ENCODE results near the gene C10orf53. TPM values are rescaled to one million over a fixed set of nuclear protein-coding genes. Genes with fewer than 3 reads are reported as not detected.
"Not testable (repeated sequence)": the region's sequence is repeated elsewhere in the genome, so short reads cannot be mapped to it uniquely, and the experiment has no call there.

The C10orf53 gene
- total RNA-seq, 1 donor from 2014 or later: not detected

DNA sequence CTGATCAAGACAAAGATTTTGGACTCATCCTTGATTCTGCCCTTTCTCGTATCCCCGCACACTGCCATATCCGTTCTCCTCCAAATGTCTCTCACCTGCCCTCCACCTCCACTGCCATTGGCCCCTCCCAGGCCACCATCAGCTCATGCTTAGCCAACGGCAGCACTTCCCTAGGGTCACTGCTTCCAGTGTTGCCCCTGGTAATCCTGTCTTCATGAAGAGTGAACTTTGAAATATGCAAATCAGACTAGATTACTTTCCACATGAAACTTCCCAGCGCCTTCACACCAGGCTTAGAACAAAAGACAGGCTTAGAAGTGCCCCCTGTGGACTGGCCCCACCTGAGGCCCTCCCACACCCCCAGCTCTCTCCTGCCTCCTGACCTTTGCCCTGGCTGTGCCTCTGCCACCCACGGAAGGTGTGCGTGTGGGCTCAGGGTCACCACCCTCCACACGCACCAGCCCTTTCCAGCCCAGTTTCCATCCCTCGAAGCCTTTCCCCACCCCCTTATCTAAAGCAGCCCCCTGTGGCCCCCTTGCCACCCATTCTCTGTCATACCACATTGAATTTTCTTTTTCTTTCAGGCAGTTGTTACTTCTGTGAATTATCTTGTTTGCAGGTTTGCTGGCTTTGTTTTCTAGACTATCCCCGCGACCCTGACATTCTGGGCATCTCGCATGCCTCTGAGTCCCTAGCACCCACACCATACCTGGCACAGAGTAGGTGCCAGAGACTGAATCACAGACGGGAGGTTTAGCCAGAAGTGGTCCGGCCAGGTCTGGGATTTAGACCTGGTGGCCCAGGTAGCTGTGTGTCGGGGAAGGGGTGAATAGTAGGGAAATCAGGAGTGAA, 26.8 kb upstream of the C10orf53 start:
- ATAC-seq: no peak

DNA sequence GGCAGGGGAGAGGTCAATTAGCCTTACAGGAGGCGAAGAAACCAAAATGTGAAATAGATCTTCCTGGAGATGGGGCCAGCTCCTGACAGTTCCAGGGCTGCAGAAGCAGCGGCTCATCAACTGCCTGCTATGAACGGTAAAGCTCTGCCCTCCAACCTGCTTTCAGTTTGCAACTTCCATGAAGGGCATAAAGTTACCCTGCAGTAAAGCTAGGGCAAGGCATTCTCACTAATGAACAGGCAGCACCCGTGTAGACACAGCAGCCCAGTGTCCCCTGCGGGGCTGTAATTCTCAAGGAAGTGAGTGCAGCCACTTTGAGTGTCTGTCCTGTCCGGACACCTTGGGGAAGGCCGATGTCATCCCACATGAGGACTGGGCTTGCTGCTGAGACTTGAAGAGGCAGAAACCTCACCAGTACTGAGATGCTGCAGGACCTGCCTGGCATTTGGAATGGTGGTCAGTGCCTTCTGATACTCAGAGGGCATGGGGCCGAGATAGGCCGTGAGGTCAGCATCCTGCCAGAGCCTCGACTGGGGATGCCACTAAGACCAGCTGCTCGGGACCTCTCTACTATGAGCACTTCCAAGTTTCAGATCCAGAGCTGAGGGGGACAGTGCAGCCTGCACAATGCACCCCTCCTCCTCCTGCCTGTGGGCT, 26.1 kb upstream of the C10orf53 start:
- ATAC-seq: no peak

DNA sequence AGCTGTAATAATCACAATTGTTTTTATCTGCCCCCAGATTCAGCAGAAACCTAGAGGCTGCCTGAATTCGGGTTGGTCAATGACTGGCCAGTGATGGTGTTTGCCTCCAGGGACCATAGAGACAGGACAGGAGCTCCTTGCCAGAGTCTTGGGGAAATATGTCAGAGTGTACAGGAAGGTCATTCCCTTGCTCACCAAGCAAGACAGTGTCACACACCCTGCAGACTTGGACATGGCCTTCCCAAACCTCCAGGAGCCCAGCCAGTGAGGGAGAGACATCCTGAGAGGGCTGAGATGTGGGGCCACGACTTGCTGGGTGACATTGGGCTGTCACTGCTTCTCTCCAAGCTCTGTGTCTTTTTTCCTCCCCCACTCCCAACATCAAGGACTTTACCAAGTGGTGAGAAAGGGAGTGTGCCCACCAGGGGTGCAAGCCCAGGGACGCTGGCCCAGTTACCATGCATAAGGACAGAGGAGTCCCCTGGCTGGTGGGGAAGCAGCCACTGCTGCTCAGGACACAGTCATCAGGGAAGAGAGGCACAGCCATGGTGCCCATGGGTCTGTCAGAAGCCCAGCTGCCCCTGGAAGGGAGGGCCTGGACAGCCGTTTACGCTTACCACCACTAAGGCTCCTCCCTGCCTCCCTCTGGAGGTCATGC, 25.3 kb upstream of the C10orf53 start:
- no peak for ATAC-seq

DNA sequence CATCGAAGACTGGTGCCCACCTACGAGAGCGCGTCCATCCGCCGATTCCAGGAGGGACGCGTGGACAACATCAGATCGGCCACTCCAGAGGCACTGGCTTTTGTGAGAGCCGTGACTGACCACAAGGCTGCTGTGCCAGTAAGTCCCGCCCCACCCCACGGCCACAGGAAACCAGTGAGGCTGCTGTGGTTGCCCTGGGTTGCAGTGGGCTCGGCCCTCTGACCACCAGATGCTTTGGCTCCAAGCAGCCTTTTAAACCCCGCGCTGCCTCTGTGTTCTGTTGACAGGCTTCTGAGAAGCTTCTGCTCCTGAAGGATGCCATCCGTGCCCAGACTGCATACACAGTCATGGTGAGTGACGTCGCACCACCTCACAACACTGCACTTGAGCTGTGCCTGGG, 24.4 kb upstream of the C10orf53 start:
- ATAC-seq: no peak

DNA sequence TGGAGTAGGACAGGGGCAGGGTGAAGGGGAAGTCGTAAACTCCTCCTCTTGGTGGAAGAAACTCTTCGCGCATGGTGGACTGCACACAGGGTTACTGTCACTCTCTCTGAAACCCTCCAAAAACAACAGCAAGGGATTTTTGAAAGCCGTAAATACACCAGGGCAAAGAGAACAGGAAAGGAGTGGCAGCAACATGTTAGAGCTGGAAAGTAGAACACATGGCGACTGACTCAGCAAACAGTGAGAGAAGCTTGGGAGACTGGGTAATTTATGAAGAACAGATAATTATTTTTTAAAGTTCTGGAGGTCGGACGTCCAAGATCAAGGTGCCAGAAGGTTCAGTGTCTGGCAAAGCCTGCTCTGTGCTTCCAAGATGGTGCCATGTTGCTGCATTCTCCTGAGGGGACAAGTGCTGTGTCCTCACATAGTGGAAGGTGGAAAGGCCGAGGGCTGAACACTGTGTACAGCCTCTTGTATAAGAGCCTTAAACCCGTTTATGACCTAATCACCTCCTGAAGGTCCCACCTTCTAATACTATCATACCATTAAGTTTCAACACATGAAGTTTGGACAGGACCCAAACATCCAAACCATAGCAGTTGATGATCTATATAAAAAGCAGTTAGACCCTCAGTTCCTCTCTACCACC, 22.5 kb upstream of the C10orf53 start:
- peak; percentile 56 for ATAC-seq

DNA sequence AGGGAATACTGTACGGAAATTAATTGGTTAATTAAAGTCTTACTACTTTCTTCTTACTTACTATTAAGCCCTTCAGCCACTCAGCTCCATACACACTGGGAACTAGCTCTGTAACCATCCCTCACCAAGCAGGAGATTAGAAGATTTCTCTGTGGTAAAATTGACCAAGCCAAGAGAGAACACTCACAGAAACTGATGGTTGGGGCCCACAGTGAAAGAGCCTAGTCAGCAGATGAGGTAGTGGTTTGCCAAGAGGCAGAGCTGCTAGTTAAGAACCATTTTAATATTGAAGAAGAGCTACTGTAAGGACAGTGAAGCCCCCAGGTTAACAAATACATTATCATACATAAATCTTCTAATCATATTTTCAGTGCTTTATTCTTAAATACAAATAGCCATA, 21.8 kb upstream of the C10orf53 start:
- no peak for ATAC-seq

DNA sequence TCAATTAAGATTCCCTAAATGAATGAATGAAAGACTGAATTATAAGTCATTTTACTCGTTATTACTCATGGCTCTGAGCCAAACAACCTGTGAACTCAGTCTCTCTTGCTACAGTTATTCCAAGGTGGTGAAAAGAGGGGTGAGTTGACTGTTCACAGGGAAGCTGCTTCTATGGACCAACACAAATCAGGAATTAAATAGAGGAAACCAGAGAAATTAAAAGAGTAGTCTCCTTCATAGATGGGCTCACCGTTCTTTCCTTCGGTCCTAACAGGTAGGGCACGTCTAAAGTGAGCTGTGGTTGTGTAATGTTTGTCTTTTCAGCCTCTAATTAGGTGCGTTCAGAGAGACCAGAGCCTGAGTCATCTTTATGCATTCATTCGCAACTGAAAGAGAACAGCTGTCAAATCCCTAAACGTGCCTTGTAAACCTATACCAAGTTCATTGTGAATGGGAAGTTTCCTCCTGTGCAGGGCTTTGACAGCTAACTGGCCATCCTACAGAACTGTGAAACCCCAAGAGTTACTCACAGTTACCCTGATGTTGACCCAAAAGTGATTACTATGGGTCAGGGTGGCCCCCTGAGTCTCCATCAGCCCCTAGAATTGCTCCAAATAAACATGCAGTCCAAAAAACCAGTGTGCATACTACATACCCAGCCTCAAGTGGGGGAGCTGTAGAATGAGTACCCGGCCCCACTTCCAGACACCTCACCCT, 18.2 kb upstream of the C10orf53 start:
- peak; percentile 93 for ATAC-seq

DNA sequence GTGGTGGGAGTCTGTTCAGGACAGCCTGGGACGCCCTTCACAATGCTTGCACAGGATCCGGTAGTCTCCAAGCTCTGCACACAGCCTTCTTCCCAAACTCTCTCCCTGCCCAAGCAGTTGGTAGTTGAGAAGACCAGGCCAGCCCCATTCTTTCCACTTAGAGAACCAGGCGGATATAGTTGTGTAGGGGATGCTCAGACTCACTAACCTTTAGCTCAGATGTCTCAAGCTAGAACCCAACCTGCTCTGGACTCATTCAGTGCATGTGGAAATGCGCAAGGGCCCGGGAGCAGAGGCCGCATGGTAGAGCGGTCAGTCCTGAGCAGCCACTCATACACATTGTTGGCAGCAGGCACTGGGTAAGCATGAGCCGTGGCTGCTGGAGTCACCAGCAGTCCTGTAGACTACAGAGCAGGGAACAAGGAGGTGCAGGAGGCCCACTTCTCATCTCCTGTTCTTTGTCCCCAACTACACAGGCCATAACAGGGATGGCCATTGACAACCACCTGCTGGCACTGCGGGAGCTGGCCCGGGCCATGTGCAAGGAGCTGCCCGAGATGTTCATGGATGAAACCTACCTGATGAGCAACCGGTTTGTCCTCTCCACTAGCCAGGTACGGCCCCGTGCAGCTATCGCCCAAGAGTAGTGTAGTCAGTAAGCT, 17.2 kb upstream of the C10orf53 start:
- ATAC-seq: no peak

DNA sequence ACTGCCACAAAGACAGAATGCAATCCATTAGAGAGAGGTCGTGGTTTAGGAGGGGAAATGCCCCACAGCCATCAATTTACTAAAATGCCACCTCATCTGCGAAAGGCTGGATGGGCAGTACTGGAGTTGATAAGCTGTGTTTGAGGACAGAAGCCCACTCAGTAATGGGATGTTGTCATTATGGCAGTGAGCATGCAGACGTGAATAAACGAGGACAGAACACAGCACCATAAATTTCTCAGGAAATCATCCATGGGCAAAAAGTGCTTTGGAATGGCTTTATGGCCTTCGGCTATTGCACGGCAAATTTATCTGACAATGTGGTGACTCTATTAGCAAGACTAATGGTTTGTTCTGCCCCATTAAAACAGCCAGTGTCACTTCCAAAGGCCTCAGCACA, 15.9 kb upstream of the C10orf53 start:
- no peak for ATAC-seq

DNA sequence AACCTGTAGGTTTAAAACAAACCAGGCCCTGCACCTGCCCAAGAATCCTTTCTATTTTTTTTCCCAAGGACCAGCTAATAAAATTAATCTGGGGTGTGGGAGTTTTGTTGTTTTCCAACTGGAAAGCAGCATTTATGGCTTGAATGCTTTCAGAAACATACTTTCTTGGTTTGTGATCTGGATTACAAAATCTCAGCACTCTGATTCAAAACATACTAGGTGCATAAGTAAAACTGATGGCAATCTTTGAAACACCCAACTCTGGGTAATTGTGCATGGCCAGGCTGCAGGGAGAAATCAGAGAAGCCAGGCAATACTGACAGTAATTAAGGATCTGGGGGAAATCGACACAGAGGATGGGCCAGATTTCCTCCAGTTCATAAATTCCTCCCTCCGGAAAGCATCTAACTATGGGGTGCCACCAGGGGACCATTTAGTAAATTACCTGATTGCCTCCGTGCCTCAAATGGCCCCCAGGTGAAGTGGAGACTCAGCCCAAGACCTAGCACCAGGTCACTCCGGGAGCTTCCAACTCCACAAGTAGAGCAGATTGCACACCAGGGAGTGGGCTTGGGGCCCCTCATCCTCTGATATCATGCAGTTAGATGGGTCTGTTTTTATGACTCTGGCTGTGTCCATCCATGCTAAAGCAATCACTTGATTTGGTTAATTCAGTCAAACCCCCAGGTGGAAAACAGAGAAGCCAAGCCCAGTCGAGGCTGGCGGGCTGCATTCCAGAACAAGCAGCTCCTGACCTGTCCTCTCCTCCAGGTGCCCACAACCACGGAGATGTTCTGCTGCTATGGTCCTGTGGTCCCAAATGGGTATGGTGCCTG, 15.2 kb upstream of the C10orf53 start:
- no peak for ATAC-seq

DNA sequence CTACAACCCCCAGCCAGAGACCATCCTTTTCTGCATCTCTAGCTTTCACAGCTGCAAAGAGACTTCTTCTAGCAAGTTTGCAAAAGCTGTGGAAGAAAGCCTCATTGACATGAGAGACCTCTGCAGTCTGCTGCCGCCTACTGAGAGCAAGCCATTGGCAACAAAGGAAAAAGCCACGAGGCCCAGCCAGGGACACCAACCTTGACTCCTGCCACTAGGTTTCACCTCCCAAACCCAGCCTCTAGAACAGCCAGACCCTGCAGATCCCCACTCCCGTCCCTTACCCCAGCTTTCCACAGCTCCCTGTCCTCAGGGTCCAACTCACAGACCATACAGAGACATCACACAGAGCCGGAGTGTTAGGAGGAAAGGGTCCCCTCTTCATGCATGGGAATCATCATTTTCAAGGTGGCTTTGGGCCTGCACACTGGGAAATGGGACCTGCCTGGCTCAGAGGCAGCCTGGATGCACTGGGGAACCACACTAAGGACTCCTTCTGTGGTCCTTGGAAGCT, 14.6 kb upstream of the C10orf53 start:
- ATAC-seq: no peak

DNA sequence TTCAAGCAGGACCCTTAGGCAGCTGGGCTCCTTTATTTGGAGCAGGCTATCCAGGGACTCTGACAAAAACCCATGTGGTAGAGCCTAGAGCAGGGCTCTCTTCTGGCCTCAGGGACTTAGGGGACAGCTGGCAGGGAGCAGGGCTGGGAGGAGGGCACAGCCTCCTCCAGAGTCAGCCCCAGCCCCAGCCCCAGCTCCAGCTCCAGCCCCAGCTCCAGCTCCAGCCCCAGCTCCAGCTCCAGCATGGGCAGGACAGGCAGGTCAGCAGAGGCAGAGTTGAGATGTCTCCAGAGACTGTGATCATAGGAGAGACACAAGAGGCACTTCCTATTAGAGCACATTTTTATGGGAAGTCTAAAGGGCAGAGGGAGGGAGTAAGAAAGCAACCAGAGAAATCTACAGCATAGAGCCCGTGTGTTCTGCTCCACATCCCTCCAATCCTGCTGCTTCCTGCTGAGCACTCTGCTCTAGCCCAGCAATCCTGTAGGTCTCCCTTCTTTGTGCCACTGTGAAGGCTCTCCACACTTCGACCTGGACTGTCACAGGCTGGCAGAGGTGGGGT, 13.3 kb upstream of the C10orf53 start:
- no peak for ATAC-seq

DNA sequence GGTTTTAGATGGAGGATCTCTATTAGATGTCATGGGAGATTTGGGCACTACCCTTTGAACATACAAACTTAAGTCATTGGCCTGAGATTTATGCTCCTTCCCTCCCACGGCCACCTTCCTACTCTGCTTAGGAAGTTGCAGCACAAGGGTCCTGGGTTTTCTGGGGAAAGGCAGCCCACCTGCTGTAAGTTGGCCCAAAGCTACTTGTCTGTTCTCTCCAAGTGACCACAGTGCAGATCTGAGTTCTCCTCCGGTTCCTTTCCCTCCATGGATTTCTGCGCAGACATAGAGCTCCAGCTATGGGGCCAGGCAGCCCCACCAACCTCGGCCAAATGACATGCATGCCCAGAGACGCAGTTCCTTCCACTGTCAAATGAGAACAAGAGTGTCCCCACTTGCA, 12.8 kb upstream of the C10orf53 start:
- no peak for ATAC-seq

DNA sequence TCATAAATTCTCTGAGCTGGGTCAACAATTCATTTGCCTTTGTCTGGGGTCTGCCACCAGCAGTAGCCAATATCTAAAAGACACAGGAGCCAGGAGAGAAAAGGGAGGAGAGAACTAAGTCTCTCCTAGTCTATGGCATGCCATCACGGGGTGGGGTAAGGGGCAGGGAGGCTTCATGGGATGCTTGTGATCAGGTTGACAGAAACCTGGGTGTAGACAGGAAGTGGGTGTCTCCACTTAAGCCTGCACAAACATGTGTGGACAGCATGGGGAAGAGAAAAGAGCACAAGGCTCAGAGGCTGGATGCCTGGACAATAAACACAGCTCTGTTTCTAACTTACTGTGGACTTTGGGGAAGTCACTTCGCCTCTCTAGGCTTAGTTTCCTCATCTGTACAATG, 11.5 kb upstream of the C10orf53 start:
- ATAC-seq: peak; percentile 68

DNA sequence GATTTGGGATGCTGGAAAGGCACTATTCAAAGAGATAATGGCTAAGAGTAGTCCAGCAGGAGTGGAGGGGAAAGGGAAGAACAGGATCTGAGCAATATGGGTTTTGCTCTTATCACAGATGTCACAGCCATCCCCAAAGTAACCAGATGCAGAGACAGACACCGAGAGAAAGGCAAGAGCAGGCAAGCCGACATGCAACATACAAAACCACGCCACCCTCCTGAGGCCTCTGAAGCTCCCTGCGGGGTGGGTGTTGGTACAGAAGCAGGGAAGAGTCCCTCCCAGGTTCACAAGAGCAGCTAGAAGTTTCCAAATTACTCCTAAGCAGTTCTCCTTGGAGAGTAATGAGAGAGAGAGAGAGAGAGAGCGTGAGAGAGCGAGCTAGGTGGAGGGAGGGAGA, 10.8 kb upstream of the C10orf53 start:
- ATAC-seq: no peak

DNA sequence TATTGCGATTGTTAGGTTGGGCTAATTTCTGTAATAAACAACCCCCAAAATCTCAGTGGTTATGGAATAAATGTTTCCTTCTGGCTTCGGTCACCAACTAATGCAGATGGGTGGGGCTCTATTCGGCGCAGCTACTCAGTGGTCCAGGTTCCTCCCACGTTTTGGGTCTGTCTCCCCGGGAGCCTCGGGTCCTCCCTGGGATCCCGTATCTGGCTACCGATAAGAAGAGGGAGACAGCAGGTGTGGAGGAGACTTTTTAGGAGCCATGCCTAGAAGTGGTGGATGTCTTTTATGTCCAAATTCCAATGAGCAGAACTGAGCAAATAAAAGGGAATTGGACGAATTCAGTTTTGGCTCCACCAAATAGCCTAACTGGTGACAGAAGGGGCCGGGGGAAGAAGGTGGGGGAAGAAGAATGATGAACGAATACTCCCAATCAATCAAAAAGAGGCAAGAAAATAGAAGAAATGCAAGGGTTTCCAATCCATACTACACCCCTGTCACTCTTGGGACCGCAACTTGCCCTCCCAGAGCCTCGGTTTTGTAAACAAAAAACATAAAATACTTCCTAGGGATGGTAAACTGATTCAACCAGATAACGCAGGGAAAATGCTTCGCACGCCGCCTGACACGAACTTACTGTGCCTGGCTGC, 498 bp upstream of the C10orf53 start:
- ATAC-seq: no peak

DNA sequence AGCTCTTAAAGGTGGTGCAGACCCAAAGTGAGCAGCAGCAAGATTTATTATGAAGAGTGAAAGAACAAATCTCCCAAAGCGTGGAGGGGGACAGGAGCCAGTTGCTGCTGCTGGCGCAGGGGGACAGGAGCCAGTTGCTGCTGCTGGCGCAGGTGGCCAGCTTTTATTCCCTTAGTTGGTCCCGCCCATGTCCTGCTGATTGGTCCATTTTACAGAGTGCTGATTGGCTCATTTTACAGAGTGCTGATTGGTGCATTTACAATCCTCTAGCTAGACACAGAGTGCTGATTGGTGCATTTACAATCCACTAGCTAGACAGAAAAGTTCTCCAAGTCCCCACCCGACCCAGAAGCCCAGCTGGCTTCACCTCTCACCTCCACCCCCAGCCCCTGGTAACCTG, 3.0 kb downstream of the C10orf53 start:
- not testable (repeated sequence) for ATAC-seq

DNA sequence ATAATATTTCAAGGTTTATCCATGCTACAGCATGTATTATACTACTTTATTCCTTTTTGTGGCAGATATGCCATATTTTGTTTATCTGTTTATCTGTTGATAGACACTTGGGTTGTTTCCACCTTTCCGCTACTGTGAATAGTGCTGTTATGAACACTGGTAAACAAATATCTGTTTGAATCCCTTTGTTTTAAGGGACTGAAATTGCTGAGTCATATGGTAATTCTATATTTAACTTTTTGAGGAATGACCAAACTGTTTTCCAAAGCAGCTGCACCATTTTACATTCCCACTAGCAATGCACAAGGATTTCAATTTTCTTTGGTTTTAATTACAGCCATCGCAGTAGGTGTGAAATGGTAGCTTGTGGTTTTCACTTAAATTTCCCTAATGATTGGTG, 3.4 kb downstream of the C10orf53 start:
- ATAC-seq: no peak

DNA sequence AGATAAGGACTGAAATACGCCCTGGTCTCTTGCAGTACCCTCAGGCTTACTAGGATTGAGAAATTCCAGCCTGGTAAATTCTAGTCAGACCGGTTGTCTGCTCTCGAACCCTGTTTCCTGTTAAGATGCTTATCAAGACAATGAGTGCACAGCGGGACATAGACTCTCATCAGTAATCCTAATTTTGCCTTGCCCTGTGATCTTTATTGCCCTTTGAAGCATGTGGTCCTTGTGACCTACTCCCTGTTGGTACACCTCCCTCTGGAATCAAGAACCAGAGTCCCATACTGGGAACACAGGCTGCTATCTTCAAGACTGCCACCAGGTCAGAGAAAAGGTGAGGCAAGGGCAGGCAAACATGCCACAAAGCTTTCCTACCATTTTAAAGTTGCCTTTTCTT, 7.2 kb downstream of the C10orf53 start:
- ATAC-seq: no peak
